ENCODE measurements around the gene CD7.

GRCh38 chr17:82339634-82340580, 22.5 kb upstream of the CD7 start:
- TF ChIP-seq CTCF (IDR thresholded peaks at IDR 0.05 in 2 of 3, conservative IDR thresholded peaks at IDR 0.05 in 1 of 3; ENCODE audit: insufficient read depth in 2 of 3, low read depth in 1 of 3, low read length in 3 of 3) (no peak), SMAD4 (CRISPR knock-in tag; conservative IDR thresholded peaks at IDR 0.05) (no peak), POLR2AphosphoS5 (IDR thresholded peaks at IDR 0.05; ENCODE audit: control insufficient read depth, insufficient read depth, low read depth, low read length) (no peak), MYNN (IDR thresholded peaks at IDR 0.05) (no peak), MYNN (CRISPR knock-in tag; IDR thresholded peaks at IDR 0.05) (no peak), REST (IDR thresholded peaks at IDR 0.05; ENCODE audit: borderline replicate concordance) (no peak), REST (CRISPR knock-in tag; IDR thresholded peaks at IDR 0.05; ENCODE audit: low read depth) (no peak)

Data from K562 (cell line).